ENCODE results near the gene THRB. TPM values are rescaled to one million over a fixed set of nuclear protein-coding genes. Genes with fewer than 3 reads are reported as not detected.
A peak's percentile ranks its signal among the peaks of the same experiment; 100 is the strongest.

The THRB gene
- total RNA-seq, 1 donor from 2014 or later = 22.8 TPM

GRCh38 chr3:24191801-24192403 lies 302.7 kb downstream of the THRB start:
- DNase-seq (ENCODE audit: extremely low spot score in 2 of 2) = no peak
- Histone ChIP-seq H3K36me3 (no peaks in the 10 kb centered on the region), H3K27ac (no peak overlapping the region), H3K27me3 (no peaks in the 10 kb centered on the region), H3K9me3 (no peaks in the 10 kb centered on the region), H3K4me3 (no peak overlapping the region), H3K4me1 (no peaks in the 10 kb centered on the region)
- intact Hi-C loops (cut with DNase I) = no loop called here
- TF ChIP-seq CTCF (IDR thresholded peaks at IDR 0.05) = no peak
- no peak for TF ChIP-seq POLR2A (IDR thresholded peaks at IDR 0.05)
- no peak for TF ChIP-seq POLR2AphosphoS5 (IDR thresholded peaks at IDR 0.05; ENCODE audit: insufficient read depth in 1 of 2, low read depth in 1 of 2)

GRCh38 chr3:24190256-24190655 lies 304.4 kb downstream of the THRB start:
- TF ChIP-seq CTCF (IDR thresholded peaks at IDR 0.05) = no peak
- no peak for TF ChIP-seq POLR2A (IDR thresholded peaks at IDR 0.05)
- no peak for TF ChIP-seq POLR2AphosphoS5 (IDR thresholded peaks at IDR 0.05; ENCODE audit: insufficient read depth in 1 of 2, low read depth in 1 of 2)
- H3K9me3 ChIP-seq = no peaks in the 10 kb centered on the region
- H3K4me3 ChIP-seq = no peak overlapping the region
- no peak overlapping the region for H3K27ac ChIP-seq
- intact Hi-C loops (cut with DNase I) = no loop called here
- H3K36me3 ChIP-seq = no peaks in the 10 kb centered on the region
- no peak for DNase-seq (ENCODE audit: extremely low spot score in 2 of 2)
- H3K4me1 ChIP-seq = peaks cover 7% of the 10 kb centered on the region
- H3K27me3 ChIP-seq = no peaks in the 10 kb centered on the region

- no peaks in the 10 kb centered on the region for H3K36me3 ChIP-seq
- intact Hi-C loops (cut with DNase I) = no loop called here
- H3K27me3 ChIP-seq = no peaks in the 10 kb centered on the region
- DNase-seq (ENCODE audit: extremely low spot score in 2 of 2) = no peak
- H3K27ac ChIP-seq = no peak overlapping the region
- TF ChIP-seq CTCF (IDR thresholded peaks at IDR 0.05) (peak; percentile 14 to 43 (median 25)), POLR2A (IDR thresholded peaks at IDR 0.05) (no peak)
- H3K9me3 ChIP-seq = no peaks in the 10 kb centered on the region
- H3K4me3 ChIP-seq = no peak overlapping the region
- H3K4me1 ChIP-seq = peaks cover 7% of the 10 kb centered on the region
These were observed 308.8 kb downstream of the THRB start for GRCh38 chr3:24185738-24186384.

- DNase-seq (ENCODE audit: extremely low spot score in 2 of 2) = no peak
- Histone ChIP-seq H3K4me1 (peaks cover 7% of the 10 kb centered on the region), H3K9me3 (no peaks in the 10 kb centered on the region), H3K36me3 (no peaks in the 10 kb centered on the region), H3K27me3 (no peaks in the 10 kb centered on the region), H3K4me3 (no peak overlapping the region), H3K27ac (no peak overlapping the region)
- TF ChIP-seq CTCF (IDR thresholded peaks at IDR 0.05) = no peak
- TF ChIP-seq POLR2A (IDR thresholded peaks at IDR 0.05) = no peak
- TF ChIP-seq POLR2AphosphoS5 (IDR thresholded peaks at IDR 0.05; ENCODE audit: insufficient read depth in 1 of 2, low read depth in 1 of 2) = no peak
- intact Hi-C loops (cut with DNase I) = no loop called here
These were observed 310.0 kb downstream of the THRB start for GRCh38 chr3:24184528-24185176.

GRCh38 chr3:24182756-24183155 lies 311.9 kb downstream of the THRB start:
- DNase-seq (ENCODE audit: extremely low spot score in 2 of 2) = no peak
- TF ChIP-seq POLR2A (IDR thresholded peaks at IDR 0.05) (no peak), POLR2AphosphoS5 (IDR thresholded peaks at IDR 0.05; ENCODE audit: insufficient read depth in 1 of 2, low read depth in 1 of 2) (no peak), CTCF (IDR thresholded peaks at IDR 0.05) (no peak)
- intact Hi-C loops (cut with DNase I) = no loop called here
- Histone ChIP-seq H3K27ac (no peak overlapping the region), H3K36me3 (no peaks in the 10 kb centered on the region), H3K27me3 (no peaks in the 10 kb centered on the region), H3K4me1 (peaks cover 9% of the 10 kb centered on the region), H3K9me3 (no peaks in the 10 kb centered on the region), H3K4me3 (no peak overlapping the region)

Measured in vagina (tissue), 2 donors.